Measurements from ENCODE around the gene ATP6V1F. TPM values are rescaled to one million over a fixed set of nuclear protein-coding genes. Genes with fewer than 3 reads are reported as not detected.

Gene ATP6V1F
- total RNA-seq, 1 experiment from 2014 or later: 149 TPM

- H2AFZ ChIP-seq (ENCODE audit: low read depth, low read length, poor library complexity, severe bottlenecking): no peak overlapping the region
- H3K4me3 ChIP-seq (replicated peaks in 1 of 2; ENCODE audit: low read depth in 1 of 2, low read length in 2 of 2): no peak overlapping the region
- intact Hi-C loops (cut with micrococcal nuclease): no loop called here
- H3K9me3 ChIP-seq (ENCODE audit: control insufficient read depth in 1 of 2, insufficient read depth in 1 of 2, low read depth in 1 of 2, low read length in 2 of 2): no peaks in the 10 kb centered on the region
- ChIA-PET CTCF (no interaction called here), RAD21 (ENCODE audit: low non-redundant PET in 1 of 2, low total read pairs in 2 of 2, uncharacterized antibody in 2 of 2, unreplicated experiment in 2 of 2) (no interaction called here), POLR2A (no interaction called here)
- no peak overlapping the region for H3K4me2 ChIP-seq (ENCODE audit: low read length)
- TF ChIP-seq POLR2AphosphoS5 (IDR thresholded peaks at IDR 0.05; ENCODE audit: low read depth, low read length): no peak
- TF ChIP-seq EZH2phosphoT487 (IDR thresholded peaks at IDR 0.05; ENCODE audit: borderline replicate concordance): no peak
- TF ChIP-seq POLR2A (IDR thresholded peaks at IDR 0.05; ENCODE audit: borderline replicate concordance, extremely low read depth, insufficient read depth, insufficient read length): no peak
- TF ChIP-seq ELF1 (IDR thresholded peaks at IDR 0.05; ENCODE audit: borderline replicate concordance, low read depth): no peak
- no peak for TF ChIP-seq REST (IDR thresholded peaks at IDR 0.05; ENCODE audit: low read depth)
- TF ChIP-seq FOSL1 (IDR thresholded peaks at IDR 0.05; ENCODE audit: low read depth): no peak
- no peak for TF ChIP-seq CBX3 (IDR thresholded peaks at IDR 0.05; ENCODE audit: low read depth)
- no peak for TF ChIP-seq JUND (IDR thresholded peaks at IDR 0.05)
- no peak for TF ChIP-seq YY1 (IDR thresholded peaks at IDR 0.05; ENCODE audit: extremely low read depth, insufficient replicate concordance, low read depth, low read length)
- TF ChIP-seq ATF3 (IDR thresholded peaks at IDR 0.05): no peak
- TF ChIP-seq SP1 (IDR thresholded peaks at IDR 0.05; ENCODE audit: low read depth): no peak
- no peak for TF ChIP-seq ZFX (IDR thresholded peaks at IDR 0.05)
- no peak for TF ChIP-seq RAD21 (IDR thresholded peaks at IDR 0.05; ENCODE audit: low read depth)
- TF ChIP-seq EGR1 (IDR thresholded peaks at IDR 0.05; ENCODE audit: low read depth): no peak
- TF ChIP-seq ZNF274 (IDR thresholded peaks at IDR 0.05; ENCODE audit: low read depth, low read length): no peak
- TF ChIP-seq CTCF (IDR thresholded peaks at IDR 0.05 in 2 of 3, conservative IDR thresholded peaks at IDR 0.05 in 1 of 3; ENCODE audit: borderline replicate concordance in 1 of 3, insufficient read depth in 1 of 3, low read depth in 2 of 3, low read length in 2 of 3): no peak
- TF ChIP-seq SRF (IDR thresholded peaks at IDR 0.05; ENCODE audit: low read depth): no peak
- no peak for TF ChIP-seq TCF7L2 (IDR thresholded peaks at IDR 0.05; ENCODE audit: borderline replicate concordance, extremely low read depth, insufficient read depth, insufficient read length)
- TF ChIP-seq MAX (IDR thresholded peaks at IDR 0.05): no peak
- TF ChIP-seq ZBTB33 (IDR thresholded peaks at IDR 0.05; ENCODE audit: extremely low read depth, insufficient replicate concordance, low read length): no peak
- peaks cover 2 to 5% of the 10 kb centered on the region in 2 experiments; a peak in 1 of 4 replicates for H3K36me3 ChIP-seq (ENCODE audit: control insufficient read depth in 1 of 2, insufficient read depth in 2 of 2, low read length in 2 of 2)
- H4K20me1 ChIP-seq (ENCODE audit: insufficient read depth): no peaks in the 10 kb centered on the region
- BruUV-seq (replicated peaks): no TSS peak
- H3K9ac ChIP-seq (ENCODE audit: low read length): no peak overlapping the region
- no peaks in the 10 kb centered on the region for H3K9me2 ChIP-seq (ENCODE audit: insufficient read depth)
- ATAC-seq: no peak
- no peaks in the 10 kb centered on the region for H3K79me2 ChIP-seq (ENCODE audit: insufficient read depth, low read length)
- no peak overlapping the region for H3K27ac ChIP-seq (ENCODE audit: low read depth, low read length)
- no peaks in the 10 kb centered on the region for H3K4me1 ChIP-seq (ENCODE audit: control insufficient read depth in 1 of 2, insufficient read depth in 2 of 2, low read length in 2 of 2)
- no peak for DNase-seq (ENCODE audit: low read depth, low spot score)
- H3K27me3 ChIP-seq (ENCODE audit: insufficient read depth, low read length): no peaks in the 10 kb centered on the region
Observed at GRCh38 chr7:128854396-128854795, 8.3 kb upstream of the ATP6V1F start.
